GM18519 (cell line): ENCODE results near the gene SLC1A4.
"Not testable (repeated sequence)": the region's sequence is repeated elsewhere in the genome, so short reads cannot be mapped to it uniquely, and the experiment has no call there.

ENCODE experiments used
- ATAC-seq: cut with Tn5 transposase; IDR thresholded peaks from one replicate; pipeline ENCODE4 v1.9.1; 2021; ENCODE audit warnings: mild to moderate bottlenecking, moderate library complexity; ENCODE audit not compliant: unreplicated experiment, low FRiP score

SLC1A4 gene

GRCh38 chr2:64963138-64963537 is 26.1 kb upstream of the SLC1A4 start:
- not testable (repeated sequence) for ATAC-seq

DNA sequence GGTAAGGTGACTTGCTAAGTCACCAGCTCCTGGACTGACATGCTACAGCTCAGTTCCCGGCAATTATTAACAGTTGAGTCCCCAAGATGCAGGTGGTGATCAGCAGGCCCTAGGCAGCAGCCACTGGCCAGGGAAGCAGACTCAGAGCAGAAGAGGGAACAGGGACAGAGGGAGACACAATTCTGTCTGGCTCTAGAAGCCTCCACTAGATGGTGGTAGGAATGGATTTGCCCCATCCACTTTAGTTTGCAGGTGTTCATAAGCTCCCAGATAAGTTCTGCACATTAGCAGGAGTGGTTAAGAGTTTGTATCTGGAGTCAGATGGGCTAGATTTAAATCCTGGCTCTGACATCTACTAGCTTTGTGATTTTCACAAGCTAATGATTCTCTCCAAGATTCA is 25.5 kb upstream of the SLC1A4 start:
- no peak for ATAC-seq

DNA sequence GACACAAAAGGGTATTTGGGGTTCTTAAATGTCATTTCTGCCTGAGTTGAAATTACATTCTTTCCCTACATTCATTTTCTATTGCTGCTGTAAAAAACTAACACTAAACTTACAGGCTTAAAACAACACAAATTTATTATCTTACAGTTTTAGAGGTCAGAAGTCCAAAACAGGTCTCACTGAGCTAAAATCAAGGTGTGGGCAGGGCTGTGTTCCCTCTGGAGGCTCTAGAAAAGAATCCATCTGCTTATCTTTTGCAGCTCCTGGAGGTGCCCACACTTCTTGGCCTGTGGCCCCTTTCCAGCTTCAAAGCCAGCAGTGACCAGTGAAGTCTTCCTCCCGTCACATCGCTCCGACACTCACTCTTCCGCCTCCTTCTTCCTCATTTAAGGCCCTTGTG is 23.2 kb upstream of the SLC1A4 start:
- no peak for ATAC-seq

DNA sequence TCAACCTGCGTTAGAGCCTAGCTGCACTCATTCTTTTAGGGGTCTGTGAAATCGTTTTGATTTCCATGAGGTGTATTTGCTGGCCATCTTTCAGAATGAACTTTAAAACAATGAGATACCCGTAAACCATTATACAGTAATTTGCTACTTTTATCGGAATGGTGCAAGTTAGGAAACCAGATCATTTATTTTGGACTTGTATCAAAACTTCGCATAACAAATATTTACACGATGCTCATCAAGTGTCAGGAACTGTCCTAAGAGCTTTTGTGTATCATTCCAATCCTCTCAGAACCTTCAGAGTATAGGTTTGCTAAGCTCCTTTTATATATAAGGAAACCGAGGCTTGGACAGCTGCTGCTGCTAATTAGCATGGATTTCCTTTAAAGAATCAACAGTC is 22.4 kb upstream of the SLC1A4 start:
- ATAC-seq = no peak

DNA sequence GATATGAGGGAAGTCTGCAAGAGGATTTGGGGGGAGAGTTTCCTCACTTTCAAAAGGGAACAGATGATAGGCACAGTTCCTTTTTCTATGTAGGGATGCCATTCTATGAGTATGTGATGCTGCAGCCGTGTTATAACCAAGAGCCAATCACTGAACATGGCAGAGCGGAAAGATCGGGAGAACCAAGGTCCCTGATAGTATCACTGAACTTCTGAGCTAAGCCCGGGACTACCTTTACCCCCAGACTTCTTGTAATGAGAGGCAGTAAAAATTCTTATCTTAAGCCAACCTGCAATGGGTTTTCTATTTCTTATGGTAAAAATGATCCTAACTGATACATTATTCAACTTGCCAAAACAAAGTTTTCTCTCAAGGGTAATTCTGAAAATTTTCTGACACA is 21.6 kb upstream of the SLC1A4 start:
- ATAC-seq = no peak

DNA sequence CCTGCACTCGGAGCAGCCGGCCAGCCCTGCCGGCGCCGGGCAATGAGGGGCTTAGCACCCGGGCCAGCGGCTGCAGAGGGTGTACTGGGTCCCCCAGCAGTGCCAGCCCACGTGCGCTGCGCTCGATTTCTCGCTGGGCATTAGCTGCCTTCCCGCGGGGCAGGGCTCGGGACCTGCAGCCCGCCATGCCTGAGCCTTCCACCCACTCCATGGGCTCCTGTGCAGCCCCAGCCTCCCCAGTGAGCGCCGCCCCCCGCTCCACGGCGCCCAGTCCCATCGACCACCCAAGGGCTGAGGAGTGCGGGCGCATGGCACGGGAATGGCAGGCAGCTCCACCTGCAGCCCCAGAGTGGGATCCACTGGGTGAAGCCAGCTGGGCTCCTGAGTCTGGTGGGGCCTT is 20.1 kb upstream of the SLC1A4 start:
- not testable (repeated sequence) for ATAC-seq

DNA sequence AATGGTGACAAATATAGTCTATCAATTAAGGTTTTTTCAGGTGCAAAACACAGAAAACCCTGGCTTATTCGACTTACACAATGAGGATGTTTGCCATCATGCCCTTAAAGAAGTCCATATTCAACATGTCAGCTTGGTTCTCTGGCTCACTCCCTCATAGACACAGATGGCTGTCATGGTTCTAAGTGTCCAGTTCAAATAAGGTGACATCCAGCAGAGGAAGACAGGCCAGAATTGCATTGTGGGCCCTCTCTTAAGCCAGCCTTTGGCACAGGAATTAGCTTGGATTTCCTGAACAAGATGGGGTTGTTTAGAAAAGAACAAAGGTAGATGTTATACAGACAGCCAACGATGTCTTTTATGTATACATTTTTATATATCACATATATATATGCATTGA is 18.7 kb upstream of the SLC1A4 start:
- no peak for ATAC-seq

DNA sequence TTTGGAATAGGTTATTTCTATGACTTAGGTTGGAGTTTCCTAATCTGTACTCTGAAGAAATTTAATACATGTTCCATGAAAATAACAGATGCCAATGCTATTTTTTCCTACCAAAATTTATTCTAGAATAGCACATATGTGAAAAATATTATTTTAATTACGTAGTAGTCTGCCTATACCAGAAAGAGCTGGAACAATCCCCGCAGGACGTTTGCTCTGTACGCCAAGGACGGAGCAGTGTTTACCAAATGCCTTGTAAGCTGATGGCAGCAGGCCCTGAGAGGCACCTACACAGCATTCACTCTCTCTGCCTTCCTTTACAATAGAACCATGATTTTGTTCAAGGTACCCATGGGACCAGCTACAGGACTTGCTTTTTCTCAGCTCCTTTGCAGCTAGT is 16.8 kb upstream of the SLC1A4 start:
- ATAC-seq = no peak

GRCh38 chr2:64972876-64973275 is 16.3 kb upstream of the SLC1A4 start:
- ATAC-seq = no peak

- ATAC-seq = no peak
These were observed 13.9 kb upstream of the SLC1A4 start for GRCh38 chr2:64975232-64975821.

- ATAC-seq = no peak
These were observed 12.9 kb upstream of the SLC1A4 start for GRCh38 chr2:64976276-64976675.

DNA sequence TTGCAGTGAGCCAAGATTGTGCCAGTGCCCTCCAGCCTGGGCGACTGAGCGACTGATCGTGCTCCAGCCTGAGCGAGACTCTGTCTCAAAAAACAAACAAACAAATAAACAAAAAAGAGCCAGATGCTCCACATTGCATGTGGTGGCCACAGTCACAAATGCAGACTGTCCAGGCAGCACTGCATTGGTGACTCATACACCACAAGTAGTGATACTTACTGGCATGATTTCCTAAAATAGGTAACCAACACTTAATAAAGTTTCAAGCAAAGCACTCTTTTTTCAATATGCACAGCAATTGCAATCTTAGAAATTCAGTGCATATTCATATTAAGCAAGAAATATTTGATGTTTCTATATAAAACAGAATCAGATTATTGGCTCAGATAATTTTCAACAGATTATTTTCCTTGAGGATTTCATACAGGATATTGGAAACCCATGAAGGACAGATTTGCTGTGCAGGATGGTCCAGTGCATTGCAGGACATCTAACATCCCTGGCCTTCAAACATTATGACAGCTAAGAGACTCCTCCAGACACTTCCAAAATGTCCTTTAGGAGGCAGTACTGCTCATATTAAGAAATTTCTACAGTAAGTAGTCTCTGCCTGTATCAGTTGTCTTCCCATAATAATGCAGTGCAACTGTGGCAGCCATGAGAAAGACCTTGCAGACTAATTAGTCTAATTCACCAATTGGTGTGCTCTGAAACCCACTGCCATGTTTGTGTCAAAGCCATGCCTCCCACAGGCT is 10.5 kb upstream of the SLC1A4 start:
- ATAC-seq = no peak

- no peak for ATAC-seq
These were observed 9.5 kb upstream of the SLC1A4 start for GRCh38 chr2:64979744-64980143.

DNA sequence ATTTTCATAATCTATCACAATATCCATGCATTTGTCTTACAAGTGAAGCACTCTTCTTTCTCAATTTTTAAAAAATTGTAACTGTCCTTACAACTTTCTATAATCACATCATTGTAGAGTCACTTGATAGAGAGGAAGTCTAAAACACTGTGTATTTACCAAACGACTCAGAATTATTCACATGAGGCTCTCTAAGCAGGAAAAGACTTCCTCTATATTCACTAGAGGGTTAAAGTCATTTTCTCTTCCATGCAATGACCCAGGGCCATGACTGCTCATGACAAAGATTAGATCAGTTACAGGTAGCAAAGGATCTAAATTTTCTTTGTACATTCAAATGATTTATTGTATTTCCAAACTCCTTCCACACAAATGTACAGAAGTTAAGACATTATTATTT is 9.0 kb upstream of the SLC1A4 start:
- no peak for ATAC-seq

DNA sequence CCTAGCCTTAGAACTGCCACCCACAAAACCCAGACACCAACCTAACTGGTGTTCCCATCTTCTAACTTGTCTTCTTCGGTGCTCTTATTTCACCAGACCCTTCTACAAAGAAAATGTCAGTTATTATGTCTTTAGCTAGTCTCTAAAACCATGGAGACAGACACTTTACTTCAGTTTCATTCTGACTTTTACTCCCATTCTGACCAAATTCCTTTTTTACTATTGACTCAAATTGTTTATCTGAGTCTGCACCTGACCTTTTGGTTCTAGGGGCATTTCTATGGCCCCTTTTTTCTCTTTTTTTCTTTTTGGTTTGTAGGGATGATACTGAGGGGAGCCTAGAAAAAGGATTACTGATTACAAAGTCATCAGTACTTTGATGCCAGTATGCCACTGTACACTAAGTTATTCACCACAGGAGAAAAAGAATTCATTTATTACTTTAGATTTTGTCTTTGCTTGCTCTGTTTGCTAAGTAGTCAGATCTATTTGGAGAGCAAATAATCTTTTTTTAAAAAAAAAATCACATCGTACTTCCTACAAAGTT is 6.8 kb upstream of the SLC1A4 start:
- ATAC-seq = peak; percentile 49

DNA sequence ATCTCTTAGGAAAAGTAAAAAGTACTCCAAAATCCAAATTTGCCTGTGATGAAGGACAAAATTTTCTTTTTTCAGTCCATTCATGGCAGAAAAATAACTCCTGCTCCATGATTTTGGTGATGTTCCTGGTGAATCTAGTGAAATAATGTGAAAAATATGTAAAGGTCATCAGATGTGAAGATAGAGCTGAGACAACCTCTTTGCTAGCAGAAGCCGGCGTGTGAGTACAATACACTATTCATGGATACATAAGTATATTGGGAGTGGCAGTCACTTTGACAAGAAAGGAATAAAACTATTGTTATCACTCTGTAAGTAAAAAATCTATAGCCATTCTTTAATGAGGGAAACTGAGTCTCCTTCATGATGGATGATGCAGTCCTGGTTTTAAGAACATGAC is 6.3 kb upstream of the SLC1A4 start:
- no peak for ATAC-seq

DNA sequence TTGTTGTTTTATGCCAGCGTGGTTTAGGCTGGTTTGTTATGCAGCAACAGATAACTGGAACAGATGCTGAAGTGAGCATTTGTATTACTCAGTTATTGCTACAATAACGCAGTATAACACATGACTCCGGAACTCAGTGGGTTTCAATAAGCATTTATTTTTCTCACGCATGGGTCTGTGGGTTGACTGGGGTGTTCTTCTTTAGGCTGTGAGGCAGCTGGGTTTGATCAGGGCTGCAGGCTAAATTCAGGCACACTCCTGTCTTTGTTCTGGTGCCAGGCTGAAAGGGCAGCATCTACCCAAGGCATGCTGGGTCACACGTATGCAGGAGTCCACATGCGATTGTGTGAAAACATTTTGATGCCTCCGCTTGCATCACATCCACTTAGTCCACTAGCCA is 3.8 kb upstream of the SLC1A4 start:
- no peak for ATAC-seq

DNA sequence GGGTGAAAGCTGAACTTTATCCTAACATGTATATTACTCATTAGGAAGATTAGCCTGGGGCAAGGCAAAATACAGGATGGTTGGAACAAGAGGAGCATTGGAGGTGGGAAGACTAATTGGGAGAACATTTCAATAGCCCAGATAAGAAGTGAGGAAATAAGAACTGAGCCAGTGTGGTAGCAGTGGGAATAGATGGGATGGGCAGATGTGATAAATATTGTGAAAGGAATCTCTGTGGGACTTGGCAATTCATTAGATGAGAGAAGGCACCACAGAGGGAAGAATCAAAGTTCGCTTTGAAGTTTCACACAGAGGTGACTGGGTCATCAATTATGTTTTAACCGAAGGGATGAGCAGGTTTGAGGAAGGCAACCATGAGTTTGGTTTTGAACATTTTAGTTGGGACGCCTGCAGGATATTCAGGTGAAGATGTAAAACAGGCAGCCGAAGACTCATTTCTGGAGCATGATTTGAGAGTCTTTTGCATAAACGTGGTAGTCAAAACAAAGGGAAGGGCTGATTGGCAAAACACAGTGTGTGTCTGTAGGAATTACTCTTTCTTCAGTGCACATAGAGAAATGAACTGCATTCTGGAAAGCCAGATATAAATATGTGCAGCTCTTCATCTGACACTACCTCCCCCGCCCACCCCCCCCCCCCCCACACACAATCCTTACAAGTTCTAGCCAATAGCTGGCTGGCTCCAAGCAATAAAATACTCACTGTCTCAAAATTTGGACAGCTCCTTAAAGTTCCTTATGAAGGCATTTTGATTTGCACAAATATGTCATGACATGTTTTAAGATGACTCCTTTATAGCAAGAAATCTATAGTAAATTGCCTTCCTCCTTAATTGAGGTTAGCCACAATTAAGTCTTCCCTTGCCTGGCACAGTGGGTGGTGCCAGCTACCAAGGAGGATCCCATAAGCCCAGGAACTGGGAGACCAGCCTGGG is 1.9 kb upstream of the SLC1A4 start:
- no peak for ATAC-seq

DNA sequence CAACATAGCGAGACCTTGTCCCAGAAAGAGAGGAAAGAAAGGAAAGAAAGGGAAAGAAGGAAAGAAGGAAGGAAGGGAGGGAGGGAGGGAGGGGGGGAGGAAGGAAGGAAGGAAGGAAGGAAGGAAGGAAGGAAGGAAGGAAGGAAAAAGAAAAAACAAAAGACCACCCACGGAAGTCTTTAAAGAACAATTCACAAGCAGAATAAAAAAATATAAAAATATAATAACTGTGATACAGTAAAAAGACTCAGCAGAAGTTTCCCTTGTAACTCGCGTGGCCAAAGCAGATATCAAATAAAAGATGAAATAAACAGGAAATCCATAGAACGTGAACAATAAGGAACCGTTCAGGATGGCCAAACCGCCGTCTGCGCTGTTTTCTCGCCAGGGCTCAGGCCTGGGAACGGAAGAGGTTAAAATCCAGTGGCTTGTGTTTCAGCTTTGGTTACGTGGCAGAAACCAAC is 1.2 kb upstream of the SLC1A4 start:
- no peak for ATAC-seq

GRCh38 chr2:64988420-64989125 is 626 bp upstream of the SLC1A4 start:
- peak; percentile 16 for ATAC-seq
